Heart left ventricle (tissue), 16 donors: ENCODE data around the gene MESP2. TPM values are rescaled to one million over a fixed set of nuclear protein-coding genes. Genes with fewer than 3 reads are reported as not detected.
A peak's percentile ranks its signal among the peaks of the same experiment; 100 is the strongest.

ENCODE experiments used
- ATAC-seq, 4 donors: fragments of 200-7000 bp; cut with Tn5 transposase; one replicate each; pipeline ENCODE4 v1.9.1; 2020 to 2022; ENCODE audit warnings: moderate library complexity in 4 of 4, mild to moderate bottlenecking in 3 of 4, moderate number of reproducible peaks in 1 of 4
- DNase-seq, 5 donors: peaks; one replicate each; pipeline ENCODE4 v3.0.0-alpha.2; 2020
- H3K27ac ChIP-seq, 12 donors: fragments of 200-600 bp; sonication (generic) in 4 of 12; one replicate each; pipeline versions ENCODE4 v1.5.0 to v1.8.0; 2016 to 2022; ENCODE audit warnings: mild to moderate bottlenecking in 2 of 12
- H3K27me3 ChIP-seq, 9 donors: fragments of 200-600 bp; sonication (generic) in 2 of 9; one replicate each; pipeline versions ENCODE4 v1.5.1 to v1.8.0; 2016 to 2022; ENCODE audit warnings: mild to moderate bottlenecking in 3 of 9
- H3K36me3 ChIP-seq, 9 donors: fragments of 200-600 bp; sonication (generic) in 2 of 9; one replicate each; pipeline versions ENCODE4 v1.5.0 to v1.8.0; 2018 to 2022; ENCODE audit warnings: mild to moderate bottlenecking in 2 of 9
- H3K4me1 ChIP-seq, 12 donors: fragments of 200-600 bp; sonication (generic) in 4 of 12; one replicate each; pipeline versions ENCODE4 v1.5.0 to v1.8.0; 2016 to 2022; ENCODE audit warnings: mild to moderate bottlenecking in 3 of 12
- H3K4me3 ChIP-seq, 12 donors: fragments of 200-600 bp; sonication (generic) in 4 of 12; one replicate each; pipeline versions ENCODE4 v1.5.0 to v1.8.0; 2017 to 2022; ENCODE audit warnings: mild to moderate bottlenecking in 9 of 12, moderate library complexity in 4 of 12
- H3K9me3 ChIP-seq, 12 donors: fragments of 200-600 bp; sonication (generic) in 4 of 12; one replicate each; pipeline versions ENCODE4 v1.5.0 to v1.8.0; 2016 to 2022; ENCODE audit warnings: mild to moderate bottlenecking in 1 of 12
- POLR2A ChIP-seq, 2 donors: fragments of 450-650 bp; IDR thresholded peaks; one replicate each; pipeline ENCODE4 v1.6.1; 2017; ENCODE audit warnings: antibody characterized with exemption in 2 of 2, mild to moderate bottlenecking in 2 of 2, moderate library complexity in 2 of 2
- WGBS, 4 donors: extraction: QIAGEN DNeasy Blood & Tissue Kit in 2 of 4; methylation state at CpG; one replicate each; pipeline versions ENCODE4 v1.1.5 to v1.1.7; 2013 to 2018; 5-methylcytosine and 5-hydroxymethylcytosine counted together
- intact Hi-C, 10 donors: fragments of 100-400 bp; cut with DNase I; formaldehyde crosslinking; loops; one replicate each; pipeline versions ENCODE4 v1.11.1 to v1.14.2; 2022
- polyA plus RNA-seq, 2 donors: library from polyadenylated mRNA; stranded (reverse); fragments of 200-250 nt; gene quantifications; one replicate each; pipeline ENCODE4 v1.2.3, GENCODE V29; 2013
- total RNA-seq, 9 donors: library from RNA; depleted of rRNA in 2 of 9; stranded (reverse); fragments of >200 nt in 2 of 9; fragmentation: NEBNext Ultra II Directional in 3 of 9; extraction: Animal tissue kit (Norgen Biotek cat#: 25700) in 3 of 9; gene quantifications; one replicate each; pipeline versions ENCODE4 v1.1.0 to v1.2.4, GENCODE V29; 2016 to 2023
- TF ChIP-seq, protein P1 (sequence below), 12 donors: fragments of 200-600 bp; sonication (generic) in 4 of 12; IDR thresholded peaks; one replicate each; pipeline versions ENCODE4 v1.5.0 to v1.8.0; 2018 to 2022; ENCODE audit warnings: antibody characterized with exemption in 12 of 12, mild to moderate bottlenecking in 5 of 12
- donor health status: ischemic (EF 13 %, LVEDD 7.1; RV severe dilation, severe dysfunction).
- donor health status: healthy with polysubstance abuse.
- donor health status: DM: no; HTN: yes; CAD: no.
- donor health status: DM: no; HTN: no; CAD: no.
- donor health status: ischemic (EF 25% LVEDD 6.9; RV normal size, moderate dysfunction).
- donor health status: ischemic (EF 25% LVEDD 5.7; RV mildly dilated, moderate dysfunction).
- donor health status: healthy.
- donor health status: DM: yes; HTN: yes; CAD: no.
- donor health status: ischemic (EF 35%, LVEDD 5.7; RV mildly dilated, moderate dysfunction).
- donor health status: nonischemic (EF 11% LVEDD 7.7; RV severe dilation, severe dysfunction).
- donor health status: DM: yes; HTN: yes; CAD: no.
- donor health status: PGD.
- donor health status: ischemic (EF 29% LVEDD 5.4; RV normal size, mild dysfunction).
- donor health status: nonischemic (EF 23%, LVEDD 6.1; RV moderate dilation, normal function).

Gene MESP2
- total and polyA plus RNA-seq, 11 donors, result 0.16 to 0.65 (median 0.58) TPM; not detected in 7

DNA sequence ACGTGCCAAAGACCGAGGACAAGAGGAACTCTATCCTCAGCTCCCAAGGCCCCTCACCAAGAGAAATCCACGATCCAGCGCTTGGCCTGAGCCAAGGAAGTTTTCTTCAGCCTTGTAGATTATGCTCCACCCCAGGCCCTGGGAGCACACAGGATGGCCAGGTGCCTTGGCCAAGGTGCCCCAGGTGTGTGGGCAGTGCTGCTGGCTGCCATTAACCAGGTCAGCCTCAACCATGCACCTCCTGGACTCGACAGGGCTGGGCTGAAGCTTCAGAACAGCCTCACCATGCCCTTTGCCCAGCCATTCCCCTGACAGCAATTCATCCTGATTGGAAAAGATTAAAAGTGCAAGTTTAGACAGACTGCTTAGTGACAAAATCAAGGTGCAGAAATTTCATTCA, 14.2 kb upstream of the MESP2 start:
- no peak for TF ChIP-seq POLR2A (IDR thresholded peaks at IDR 0.05)
- TF ChIP-seq, protein P1, sequence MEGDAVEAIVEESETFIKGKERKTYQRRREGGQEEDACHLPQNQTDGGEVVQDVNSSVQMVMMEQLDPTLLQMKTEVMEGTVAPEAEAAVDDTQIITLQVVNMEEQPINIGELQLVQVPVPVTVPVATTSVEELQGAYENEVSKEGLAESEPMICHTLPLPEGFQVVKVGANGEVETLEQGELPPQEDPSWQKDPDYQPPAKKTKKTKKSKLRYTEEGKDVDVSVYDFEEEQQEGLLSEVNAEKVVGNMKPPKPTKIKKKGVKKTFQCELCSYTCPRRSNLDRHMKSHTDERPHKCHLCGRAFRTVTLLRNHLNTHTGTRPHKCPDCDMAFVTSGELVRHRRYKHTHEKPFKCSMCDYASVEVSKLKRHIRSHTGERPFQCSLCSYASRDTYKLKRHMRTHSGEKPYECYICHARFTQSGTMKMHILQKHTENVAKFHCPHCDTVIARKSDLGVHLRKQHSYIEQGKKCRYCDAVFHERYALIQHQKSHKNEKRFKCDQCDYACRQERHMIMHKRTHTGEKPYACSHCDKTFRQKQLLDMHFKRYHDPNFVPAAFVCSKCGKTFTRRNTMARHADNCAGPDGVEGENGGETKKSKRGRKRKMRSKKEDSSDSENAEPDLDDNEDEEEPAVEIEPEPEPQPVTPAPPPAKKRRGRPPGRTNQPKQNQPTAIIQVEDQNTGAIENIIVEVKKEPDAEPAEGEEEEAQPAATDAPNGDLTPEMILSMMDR (IDR thresholded peaks at IDR 0.05), result no peak
- no peaks in the 10 kb centered on the region for H3K27me3 ChIP-seq
- intact Hi-C loops, result loop anchor here in 9 of 10 donors (2.0 to 10.0 kb wide), 5 partner anchors 111 to 313 kb away; no protein-coding TSS in a partner anchor
- ATAC-seq (no peak), DNase-seq (no peak)
- peaks cover 0 to 12% (median 0%) of the 10 kb centered on the region in 12 donors for H3K4me1 ChIP-seq
- WGBS, 4 donors, result 79 to 91% (median 88%) methylated on average over 5 of the region's 5 CpGs
- H3K9me3 ChIP-seq, result no peaks in the 10 kb centered on the region
- no peak overlapping the region for H3K27ac ChIP-seq
- no peaks in the 10 kb centered on the region for H3K36me3 ChIP-seq
- no peak overlapping the region for H3K4me3 ChIP-seq

DNA sequence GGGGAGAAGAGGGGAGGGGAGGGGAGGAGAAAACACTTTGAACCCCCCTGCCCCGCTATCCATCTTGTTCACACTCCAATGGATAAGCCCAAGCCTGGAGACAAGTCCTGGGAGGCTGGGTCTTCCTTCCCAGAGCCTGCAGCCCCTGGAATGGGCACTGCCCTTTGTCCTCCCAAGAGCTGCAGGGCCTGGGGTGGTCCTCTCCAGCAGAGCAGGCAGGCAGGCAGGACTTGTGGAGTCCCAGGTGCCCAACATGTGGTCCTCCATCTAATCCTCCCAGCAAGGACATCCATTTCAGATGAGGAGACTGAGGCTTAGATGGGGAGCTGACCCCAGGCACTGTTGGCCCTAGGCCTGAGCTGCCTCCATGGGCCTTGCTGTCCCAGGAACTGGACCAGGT, 10.4 kb upstream of the MESP2 start:
- Histone ChIP-seq H3K27ac (no peak overlapping the region), H3K4me1 (peaks cover 0 to 22% (median 2%) of the 10 kb centered on the region in 12 donors), H3K4me3 (no peak overlapping the region), H3K27me3 (no peaks in the 10 kb centered on the region), H3K36me3 (no peaks in the 10 kb centered on the region), H3K9me3 (no peaks in the 10 kb centered on the region)
- TF ChIP-seq, protein P1 (IDR thresholded peaks at IDR 0.05), result no peak
- no peak for TF ChIP-seq POLR2A (IDR thresholded peaks at IDR 0.05)
- intact Hi-C loops, result loop anchor here in 2 of 10 donors (10.0 kb wide), 1 partner anchor 309 kb away; no protein-coding TSS in a partner anchor
- no peak for ATAC-seq
- no peak for DNase-seq
- WGBS, 4 donors, result 50 to 100% (median 80%) methylated on average over 1 of the region's 1 CpG

GRCh38 chr15:89766357-89767311, 9.5 kb upstream of the MESP2 start:
- TF ChIP-seq, protein P1 (IDR thresholded peaks at IDR 0.05), result no peak
- no peak for TF ChIP-seq POLR2A (IDR thresholded peaks at IDR 0.05)
- DNase-seq, result peak in 3 of 5 donors; percentile 41 to 76 (median 67)
- Histone ChIP-seq H3K9me3 (no peaks in the 10 kb centered on the region), H3K4me3 (no peak overlapping the region), H3K4me1 (peaks cover 0 to 22% (median 0%) of the 10 kb centered on the region in 12 donors), H3K36me3 (no peaks in the 10 kb centered on the region), H3K27me3 (no peaks in the 10 kb centered on the region), H3K27ac (peak overlapping the region in 6 of 12 donors; percentile 29 to 61 (median 47))
- intact Hi-C loops, result loop anchor here in 2 of 10 donors (10.0 kb wide), 1 partner anchor 308 kb away; no protein-coding TSS in a partner anchor
- WGBS, 4 donors, result 78 to 83% (median 79%) methylated on average over 16 of the region's 16 CpGs
- ATAC-seq, result peak; percentile 78 to 88 (median 80)

GRCh38 chr15:89767411-89767915, 8.7 kb upstream of the MESP2 start:
- peak overlapping the region in 2 of 12 donors; percentile 37 to 50 for H3K27ac ChIP-seq
- intact Hi-C loops, result loop anchor here in 2 of 10 donors (10.0 kb wide), 1 partner anchor 307 kb away; no protein-coding TSS in a partner anchor
- H3K9me3 ChIP-seq, result no peaks in the 10 kb centered on the region
- H3K4me1 ChIP-seq, result peaks cover 0 to 22% (median 0%) of the 10 kb centered on the region in 12 donors
- 66 to 77% (median 67%) methylated on average over 3 to 8 of the region's 8 CpGs for WGBS, 4 donors
- peak in 2 of 4 donors; percentile 12 to 13 for ATAC-seq
- no peaks in the 10 kb centered on the region for H3K27me3 ChIP-seq
- TF ChIP-seq, protein P1 (IDR thresholded peaks at IDR 0.05), result no peak
- no peak for TF ChIP-seq POLR2A (IDR thresholded peaks at IDR 0.05)
- H3K4me3 ChIP-seq, result no peak overlapping the region
- H3K36me3 ChIP-seq, result no peaks in the 10 kb centered on the region
- no peak for DNase-seq
